ENCODE data around the gene CRLF1. TPM values are rescaled to one million over a fixed set of nuclear protein-coding genes. Genes with fewer than 3 reads are reported as not detected.
A peak's percentile ranks its signal among the peaks of the same experiment; 100 is the strongest.

Gene CRLF1
- total RNA-seq, 2 experiments from 2014 or later: not detected

DNA sequence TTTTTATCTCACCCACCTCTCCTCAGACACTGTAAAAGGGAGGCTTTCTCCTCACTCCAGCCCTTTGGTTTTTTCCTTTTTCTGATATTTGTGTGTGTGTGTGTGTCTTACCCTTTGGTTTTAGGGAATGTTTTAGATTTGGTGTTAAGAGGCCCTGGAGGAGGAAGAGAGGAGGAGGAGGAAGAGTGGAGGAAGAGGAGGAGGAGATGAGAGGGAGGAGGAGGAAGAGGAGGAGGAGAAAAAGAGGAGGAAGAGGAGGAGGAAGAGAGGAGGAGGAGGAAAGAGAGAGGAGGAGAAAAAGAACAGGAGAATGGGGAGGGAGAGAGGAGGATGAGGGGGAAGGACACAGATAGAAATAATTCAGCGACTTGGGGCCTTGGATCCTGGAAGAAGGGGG, 40.8 kb upstream of the CRLF1 start:
- Mint-ChIP-seq H3K36me3 (ENCODE audit: low read depth) (no peaks in the 10 kb centered on the region), H3K27ac (no peak overlapping the region), H3K4me3 (no peak overlapping the region), H3K9me3 (ENCODE audit: insufficient read depth) (no peaks in the 10 kb centered on the region), H3K4me1 (ENCODE audit: low read depth) (peaks cover 19% of the 10 kb centered on the region), H3K27me3 (ENCODE audit: low read depth) (no peaks in the 10 kb centered on the region)
- DNase-seq (no peak), ATAC-seq (no peak)
- POLR2A ChIA-PET: no interaction called here
- CTCF ChIA-PET: no interaction called here

GRCh38 chr19:18646535-18647370, 40.2 kb upstream of the CRLF1 start:
- Mint-ChIP-seq H3K4me3 (no peak overlapping the region), H3K9me3 (ENCODE audit: insufficient read depth) (no peaks in the 10 kb centered on the region), H3K27ac (no peak overlapping the region), H3K36me3 (ENCODE audit: low read depth) (no peaks in the 10 kb centered on the region), H3K27me3 (ENCODE audit: low read depth) (no peaks in the 10 kb centered on the region), H3K4me1 (ENCODE audit: low read depth) (peaks cover 19% of the 10 kb centered on the region)
- CTCF ChIA-PET: no interaction called here
- DNase-seq (no peak), ATAC-seq (no peak)
- POLR2A ChIA-PET: no interaction called here

GRCh38 chr19:18645035-18645511, 38.5 kb upstream of the CRLF1 start:
- DNase-seq (no peak), ATAC-seq (no peak)
- H3K27ac Mint-ChIP-seq: no peak overlapping the region
- no peak overlapping the region for H3K4me3 Mint-ChIP-seq
- ChIA-PET POLR2A (no interaction called here), CTCF (interaction anchor here (1.0 kb wide), 1 partner anchor 174 kb away, joined by 3 read pairs; no protein-coding TSS in a partner anchor)
- H3K9me3 Mint-ChIP-seq (ENCODE audit: insufficient read depth): no peaks in the 10 kb centered on the region
- no peaks in the 10 kb centered on the region for H3K27me3 Mint-ChIP-seq (ENCODE audit: low read depth)
- peaks cover 18% of the 10 kb centered on the region for H3K4me1 Mint-ChIP-seq (ENCODE audit: low read depth)
- H3K36me3 Mint-ChIP-seq (ENCODE audit: low read depth): no peaks in the 10 kb centered on the region

GRCh38 chr19:18644196-18645034, 37.8 kb upstream of the CRLF1 start:
- no peak overlapping the region for H3K4me3 Mint-ChIP-seq
- ChIA-PET CTCF (interaction anchor here (1.0 kb wide), 1 partner anchor 173 kb away, joined by 3 read pairs; no protein-coding TSS in a partner anchor), POLR2A (no interaction called here)
- no peak overlapping the region for H3K27ac Mint-ChIP-seq
- no peaks in the 10 kb centered on the region for H3K27me3 Mint-ChIP-seq (ENCODE audit: low read depth)
- DNase-seq: no peak
- no peaks in the 10 kb centered on the region for H3K36me3 Mint-ChIP-seq (ENCODE audit: low read depth)
- H3K9me3 Mint-ChIP-seq (ENCODE audit: insufficient read depth): no peaks in the 10 kb centered on the region
- peaks cover 15% of the 10 kb centered on the region for H3K4me1 Mint-ChIP-seq (ENCODE audit: low read depth)
- ATAC-seq: no peak

DNA sequence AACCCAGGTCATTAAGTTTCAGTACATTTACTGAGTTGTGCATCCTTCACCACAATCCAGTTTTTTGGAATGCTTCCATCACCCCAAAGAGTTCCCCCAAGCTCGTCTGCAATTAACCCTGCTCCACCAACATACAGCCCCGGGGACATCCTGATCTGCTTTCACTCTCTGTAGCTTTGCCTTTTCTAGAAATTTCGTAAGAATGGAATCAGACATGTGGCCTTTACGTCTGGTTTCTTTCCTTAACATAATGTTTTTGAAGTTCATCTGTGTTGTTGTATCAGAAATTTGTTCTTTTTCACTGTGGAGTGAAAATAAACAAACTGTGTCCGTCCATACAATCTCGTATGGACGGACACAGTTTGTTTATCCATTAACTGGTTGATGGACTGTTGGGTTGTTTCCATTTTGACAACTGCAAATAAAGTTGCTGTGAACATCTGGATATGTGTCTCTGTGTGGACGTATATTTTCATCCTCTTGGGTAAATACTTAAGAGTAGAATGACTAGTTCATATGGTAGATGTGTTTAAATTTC, 33.2 kb upstream of the CRLF1 start:
- Mint-ChIP-seq H3K27me3 (ENCODE audit: low read depth) (peaks cover 2% of the 10 kb centered on the region), H3K4me1 (ENCODE audit: low read depth) (peaks cover 26% of the 10 kb centered on the region), H3K4me3 (no peak overlapping the region), H3K9me3 (ENCODE audit: insufficient read depth) (no peaks in the 10 kb centered on the region), H3K27ac (no peak overlapping the region), H3K36me3 (ENCODE audit: low read depth) (no peaks in the 10 kb centered on the region)
- DNase-seq (no peak), ATAC-seq (no peak)
- POLR2A ChIA-PET: no interaction called here
- CTCF ChIA-PET: interaction anchor here (1.2 kb wide), 1 partner anchor 36 kb away, joined by 3 read pairs; no protein-coding TSS in a partner anchor

DNA sequence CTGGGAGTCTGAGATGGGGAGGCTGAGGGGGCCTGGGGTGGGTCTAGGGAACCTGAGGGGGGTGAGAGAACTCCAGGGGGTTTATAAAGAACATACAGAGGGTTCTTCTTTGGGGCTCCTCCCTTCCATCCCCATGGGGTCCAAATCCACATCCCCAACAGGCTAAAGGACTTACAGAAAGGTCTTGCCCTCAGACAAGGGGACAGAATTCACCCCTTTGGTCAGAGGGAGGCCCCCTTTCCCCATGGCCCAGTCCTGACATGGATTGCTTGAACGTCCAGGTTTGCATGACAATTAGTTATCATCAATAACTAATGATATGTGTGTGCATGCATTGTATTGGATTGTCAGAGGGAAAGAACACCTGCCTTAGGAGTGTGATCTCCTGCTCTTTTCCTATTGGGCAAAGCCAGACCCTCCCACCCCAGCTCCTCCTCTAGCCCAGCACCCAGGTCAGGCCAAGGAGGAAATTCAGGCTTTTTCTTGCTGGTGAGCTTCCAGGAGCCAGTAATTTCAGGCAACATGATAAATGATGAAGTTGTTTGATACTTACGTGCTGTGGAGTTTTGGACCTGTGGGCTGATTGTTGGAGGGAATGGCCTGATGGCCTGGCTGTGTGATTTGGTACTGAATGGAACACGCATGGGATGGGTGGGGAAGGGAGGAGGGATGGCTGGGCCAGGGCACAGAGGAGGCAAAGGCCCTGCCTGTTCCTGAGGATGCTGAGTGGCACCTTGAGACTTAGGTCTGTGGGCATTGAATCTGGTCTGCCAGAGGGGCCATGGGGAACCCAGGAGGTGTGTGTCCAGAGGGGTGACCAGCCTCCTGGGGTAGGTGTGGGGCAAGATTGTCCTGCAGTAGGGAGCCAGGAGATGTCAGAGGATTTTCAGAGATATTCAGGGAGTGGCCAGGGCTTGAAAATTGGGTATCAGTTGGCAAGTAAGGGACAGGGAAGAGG, 31.4 kb upstream of the CRLF1 start:
- ATAC-seq: no peak
- ChIA-PET POLR2A (no interaction called here), CTCF (no interaction called here)
- Mint-ChIP-seq H3K27ac (peak overlapping the region; percentile 80), H3K4me3 (peak overlapping the region; percentile 85), H3K9me3 (ENCODE audit: insufficient read depth) (no peaks in the 10 kb centered on the region), H3K4me1 (ENCODE audit: low read depth) (peaks cover 22% of the 10 kb centered on the region), H3K36me3 (ENCODE audit: low read depth) (no peaks in the 10 kb centered on the region), H3K27me3 (ENCODE audit: low read depth) (peaks cover 9% of the 10 kb centered on the region)
- DNase-seq: peak; percentile 23

GRCh38 chr19:18636969-18637629, 30.5 kb upstream of the CRLF1 start, which contains the start of gene KLHL26:
Gene KLHL26 (plus strand): TSS chr19:18637028. CDS start chr19:18637055, 27 bp downstream.
- DNase-seq (no peak), ATAC-seq (no peak)

GRCh38 chr19:18636183-18636968, 29.8 kb upstream of the CRLF1 start:
- Mint-ChIP-seq H3K4me1 (ENCODE audit: low read depth) (peaks cover 22% of the 10 kb centered on the region), H3K4me3 (peak overlapping the region; percentile 85), H3K36me3 (ENCODE audit: low read depth) (no peaks in the 10 kb centered on the region), H3K9me3 (ENCODE audit: insufficient read depth) (no peaks in the 10 kb centered on the region), H3K27me3 (ENCODE audit: low read depth) (peaks cover 9% of the 10 kb centered on the region), H3K27ac (peak overlapping the region; percentile 87)
- ATAC-seq (peak; percentile 95), DNase-seq (peak; percentile 99)
- POLR2A ChIA-PET: no interaction called here
- CTCF ChIA-PET: no interaction called here

More at GRCh38 chr19:18636969-18637629, 30.5 kb upstream of the CRLF1 start, which contains the start of gene KLHL26:
- peak within 1 kb of the TSS; percentile 87 for H3K27ac Mint-ChIP-seq
- H3K4me1 Mint-ChIP-seq (ENCODE audit: low read depth): peaks cover 22% of the 10 kb centered on the region
- peaks cover 9% of the 10 kb centered on the region for H3K27me3 Mint-ChIP-seq (ENCODE audit: low read depth)
- ChIA-PET POLR2A (no interaction called here), CTCF (no interaction called here)
- H3K36me3 Mint-ChIP-seq (ENCODE audit: low read depth): no peaks in the 10 kb centered on the region
- H3K9me3 Mint-ChIP-seq (ENCODE audit: insufficient read depth): no peaks in the 10 kb centered on the region
- peak within 1 kb of the TSS; percentile 85 for H3K4me3 Mint-ChIP-seq

DNA sequence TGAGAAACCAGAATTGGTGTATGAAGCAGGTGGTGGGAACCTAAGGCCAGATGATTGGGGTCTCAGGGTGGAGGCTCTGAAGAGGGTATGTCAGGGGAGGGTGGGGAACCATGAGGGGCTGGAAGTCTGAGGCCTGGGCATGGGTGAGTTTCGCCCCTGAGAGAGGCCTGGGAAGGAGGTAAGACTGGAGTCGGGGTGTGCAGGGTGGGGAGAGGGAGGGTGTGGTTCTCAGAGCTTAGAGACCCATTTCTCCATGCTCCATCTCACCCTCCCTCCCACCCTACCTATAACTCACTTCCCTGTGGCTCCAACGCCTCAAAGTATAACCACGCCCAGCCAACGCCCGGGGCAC, 29.2 kb upstream of the CRLF1 start:
- ATAC-seq (no peak), DNase-seq (no peak)
- Mint-ChIP-seq H3K4me1 (ENCODE audit: low read depth) (peaks cover 22% of the 10 kb centered on the region), H3K36me3 (ENCODE audit: low read depth) (no peaks in the 10 kb centered on the region), H3K4me3 (peak overlapping the region; percentile 85), H3K9me3 (ENCODE audit: insufficient read depth) (no peaks in the 10 kb centered on the region), H3K27ac (peak overlapping the region; percentile 87), H3K27me3 (ENCODE audit: low read depth) (peaks cover 9% of the 10 kb centered on the region)
- CTCF ChIA-PET: interaction anchor here (0.8 kb wide), 1 partner anchor 113 kb away, joined by 3 read pairs; no protein-coding TSS in a partner anchor
- POLR2A ChIA-PET: interaction anchor here (0.7 kb wide), 1 partner anchor 41 kb away, joined by 3 read pairs; no protein-coding TSS in a partner anchor

All from activated CD8-positive, alpha-beta T cell treated with anti-CD3 and anti-CD28 coated beads, Interleukin-2, amount 10 ng/mL, durations not matched to agents 7 days and 5 days (primary cell).